SK-MEL-5 (cell line): ENCODE results near the gene CUL9. TPM values are rescaled to one million over a fixed set of nuclear protein-coding genes. Genes with fewer than 3 reads are reported as not detected.

Experiments used
- DNase-seq: peaks from one replicate; pipeline ENCODE4 v3.0.0-alpha.2; 2016; ENCODE audit warnings: low read depth, low spot score
- in situ Hi-C: cut with HindIII; loops from 2 replicates; pipeline ENCODE4 v1.10.0; 2016; ENCODE audit warnings: low sequenced_read_pairs, high pct_unique_total_duplicates, low pct_unique_long_range_greater_than_20kb
- total RNA-seq: library from RNA; depleted of rRNA; stranded (reverse); fragments of >200 nt; shearing (Covaris generic); gene quantifications from 2 replicates; pipeline ENCODE4 v1.2.3, GENCODE V29; 2014

Gene CUL9
- total RNA-seq, 1 experiment from 2014 or later, result 18.1 TPM

- in situ Hi-C loops, result no loop called here
- DNase-seq, result no peak
Measured at GRCh38 chr6:43216200-43216599, 34.2 kb downstream of the CUL9 start.

- in situ Hi-C loops, result no loop called here
- DNase-seq, result no peak
Measured at GRCh38 chr6:43217351-43217750, 35.4 kb downstream of the CUL9 start.

GRCh38 chr6:43219119-43219518, 37.1 kb downstream of the CUL9 start:
- DNase-seq, result no peak
- in situ Hi-C loops, result no loop called here

- in situ Hi-C loops, result no loop called here
- no peak for DNase-seq
Measured at GRCh38 chr6:43219814-43220213, 37.8 kb downstream of the CUL9 start.

- in situ Hi-C loops, result no loop called here
- DNase-seq, result no peak
Measured at GRCh38 chr6:43220439-43220951, 38.5 kb downstream of the CUL9 start.

- in situ Hi-C loops, result no loop called here
- no peak for DNase-seq
Measured at GRCh38 chr6:43221046-43221972, 39.3 kb downstream of the CUL9 start.

- in situ Hi-C loops, result no loop called here
- DNase-seq, result no peak
Measured at GRCh38 chr6:43222418-43223059, 40.5 kb downstream of the CUL9 start.

GRCh38 chr6:43223175-43223574, 41.2 kb downstream of the CUL9 start:
- in situ Hi-C loops, result no loop called here
- no peak for DNase-seq

- in situ Hi-C loops, result no loop called here
- DNase-seq, result no peak
Measured at GRCh38 chr6:43226192-43226851, 44.3 kb downstream of the CUL9 start.

GRCh38 chr6:43228951-43229802, 47.2 kb downstream of the CUL9 start, which contains the start of gene DNPH1:
DNPH1 (minus strand) TSS chr6:43229481; CDS start chr6:43229456, 25 bp downstream.
- in situ Hi-C loops, result no loop called here
- DNase-seq, result peak; percentile 62

- in situ Hi-C loops, result no loop called here
- no peak for DNase-seq
Measured at GRCh38 chr6:43229803-43230620, 48.0 kb downstream of the CUL9 start.

- in situ Hi-C loops, result no loop called here
- DNase-seq, result no peak
Measured at GRCh38 chr6:43231053-43231452, 49.1 kb downstream of the CUL9 start.

- in situ Hi-C loops, result no loop called here
- no peak for DNase-seq
Measured at GRCh38 chr6:43231735-43232450, 49.9 kb downstream of the CUL9 start.

- DNase-seq, result no peak
- in situ Hi-C loops, result no loop called here
Measured at GRCh38 chr6:43235841-43236240, 53.8 kb downstream of the CUL9 start.

- in situ Hi-C loops, result no loop called here
- DNase-seq, result no peak
Measured at GRCh38 chr6:43239054-43239453, 57.1 kb downstream of the CUL9 start.

GRCh38 chr6:43240950-43241349, 59.0 kb downstream of the CUL9 start:
- no peak for DNase-seq
- in situ Hi-C loops, result no loop called here
